GM12878 (cell line): ENCODE measurements around the gene FANCC.

ENCODE experiments used
- BHLHE40 ChIP-seq, 2 experiments: fragments of 450-650 bp in 1 of 2; IDR thresholded peaks; 2 replicates each; pipeline ENCODE4 v1.6.1; 2011 to 2017; ENCODE audit warnings: low read depth in 2 of 2, borderline replicate concordance in 1 of 2, improper control_type of control experiment in 1 of 2, low read length in 1 of 2, mild to moderate bottlenecking in 1 of 2
- CHD2 ChIP-seq: IDR thresholded peaks from 2 replicates; pipeline ENCODE4 v1.6.1; 2011; ENCODE audit warnings: low read depth, low read length, improper control_type of control experiment, borderline replicate concordance
- CREB1 ChIP-seq: IDR thresholded peaks from 2 replicates; pipeline ENCODE4 v1.6.1; 2012; ENCODE audit warnings: low read depth, mild to moderate bottlenecking, inconsistent platforms
- EZH2 ChIP-seq: IDR thresholded peaks from 2 replicates; pipeline ENCODE4 v1.6.1; 2012; ENCODE audit warnings: low read depth, mild to moderate bottlenecking, control low read depth, inconsistent platforms, low read length, borderline replicate concordance; ENCODE audit not compliant: control insufficient read depth
- HDGF ChIP-seq: fragments of 450-650 bp; IDR thresholded peaks from 2 replicates; pipeline ENCODE4 v1.6.1; 2016; ENCODE audit warnings: antibody characterized with exemption
- POLR2AphosphoS5 ChIP-seq: IDR thresholded peaks from 2 replicates; pipeline ENCODE4 v1.6.1; 2011; ENCODE audit warnings: mild to moderate bottlenecking, low read length, inconsistent platforms
- RAD51 ChIP-seq: fragments of 450-650 bp; IDR thresholded peaks from 2 replicates; pipeline ENCODE4 v1.6.1; 2016; ENCODE audit warnings: moderate library complexity, mild to moderate bottlenecking, inconsistent platforms
- SIX5 ChIP-seq: IDR thresholded peaks from 2 replicates; pipeline ENCODE4 v1.6.1; 2011; ENCODE audit warnings: mild to moderate bottlenecking, low read depth, low read length, moderate library complexity; ENCODE audit not compliant: severe bottlenecking
- TBL1XR1 ChIP-seq: IDR thresholded peaks from 2 replicates; pipeline ENCODE4 v1.6.1; 2012; ENCODE audit warnings: low read depth, low read length, improper control_type of control experiment
- TCF7 ChIP-seq: IDR thresholded peaks from 2 replicates; pipeline ENCODE4 v1.6.1; 2014; ENCODE audit warnings: antibody characterized with exemption, borderline replicate concordance
- TF ChIP-seq, protein P1 (sequence below), 3 experiments: IDR thresholded peaks in 2 of 3; conservative IDR thresholded peaks in 1 of 3; 2 replicates each; pipeline ENCODE4 v1.5.1; 2011; ENCODE audit warnings: low read depth in 3 of 3, low read length in 3 of 3, mild to moderate bottlenecking in 3 of 3, control low read depth in 2 of 3, moderate library complexity in 2 of 3, inconsistent platforms in 1 of 3, mixed read lengths in 1 of 3; ENCODE audit not compliant: control insufficient read depth in 2 of 3, insufficient read depth in 1 of 3; ENCODE audit errors: extremely low read depth in 1 of 3
- TF ChIP-seq, protein P2 (sequence below): fragments of 450-650 bp; IDR thresholded peaks from 2 replicates; pipeline ENCODE4 v1.6.1; 2018; ENCODE audit warnings: borderline replicate concordance, mild to moderate bottlenecking; ENCODE audit not compliant: partially characterized antibody
- TF ChIP-seq, protein P3 (sequence below): fragments of 450-650 bp; IDR thresholded peaks from 2 replicates; pipeline ENCODE4 v1.6.1; 2017; ENCODE audit warnings: mild to moderate bottlenecking
- TF ChIP-seq, protein P4 (sequence below): fragments of 150-350 bp; IDR thresholded peaks from 2 replicates; pipeline ENCODE4 v1.6.1; 2016; ENCODE audit warnings: low read depth, low read length

DNA sequence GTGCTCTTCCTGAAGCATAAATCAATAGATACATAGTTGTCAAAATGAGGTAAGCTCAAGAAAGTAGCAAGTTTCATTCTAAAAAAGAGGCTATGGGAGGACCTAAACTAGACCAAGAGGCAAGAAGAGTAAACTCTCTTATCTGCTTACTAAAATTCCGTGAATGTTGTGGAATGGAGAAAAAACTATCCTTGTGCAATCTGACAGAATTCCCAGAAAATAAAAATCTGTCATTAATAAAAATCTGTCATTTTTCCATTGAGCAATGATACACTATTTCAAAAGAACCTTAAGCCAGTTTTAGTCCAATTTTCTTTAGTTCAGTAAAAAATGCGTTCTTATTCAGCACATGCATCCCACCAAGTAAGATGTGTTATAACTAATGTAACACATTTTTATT lies 15.9 kb upstream of the FANCC start:
- TF ChIP-seq BHLHE40 (IDR thresholded peaks at IDR 0.05; ENCODE audit: borderline replicate concordance in 1 of 2, low read depth in 2 of 2, low read length in 1 of 2) = no peak
- TF ChIP-seq RAD51 = no peak
- TF ChIP-seq, protein P1, sequence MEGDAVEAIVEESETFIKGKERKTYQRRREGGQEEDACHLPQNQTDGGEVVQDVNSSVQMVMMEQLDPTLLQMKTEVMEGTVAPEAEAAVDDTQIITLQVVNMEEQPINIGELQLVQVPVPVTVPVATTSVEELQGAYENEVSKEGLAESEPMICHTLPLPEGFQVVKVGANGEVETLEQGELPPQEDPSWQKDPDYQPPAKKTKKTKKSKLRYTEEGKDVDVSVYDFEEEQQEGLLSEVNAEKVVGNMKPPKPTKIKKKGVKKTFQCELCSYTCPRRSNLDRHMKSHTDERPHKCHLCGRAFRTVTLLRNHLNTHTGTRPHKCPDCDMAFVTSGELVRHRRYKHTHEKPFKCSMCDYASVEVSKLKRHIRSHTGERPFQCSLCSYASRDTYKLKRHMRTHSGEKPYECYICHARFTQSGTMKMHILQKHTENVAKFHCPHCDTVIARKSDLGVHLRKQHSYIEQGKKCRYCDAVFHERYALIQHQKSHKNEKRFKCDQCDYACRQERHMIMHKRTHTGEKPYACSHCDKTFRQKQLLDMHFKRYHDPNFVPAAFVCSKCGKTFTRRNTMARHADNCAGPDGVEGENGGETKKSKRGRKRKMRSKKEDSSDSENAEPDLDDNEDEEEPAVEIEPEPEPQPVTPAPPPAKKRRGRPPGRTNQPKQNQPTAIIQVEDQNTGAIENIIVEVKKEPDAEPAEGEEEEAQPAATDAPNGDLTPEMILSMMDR (IDR thresholded peaks at IDR 0.05 in 2 of 3, conservative IDR thresholded peaks at IDR 0.05 in 1 of 3; ENCODE audit: control insufficient read depth in 2 of 3, extremely low read depth in 1 of 3, insufficient read depth in 1 of 3, low read depth in 3 of 3, low read length in 3 of 3) = no peak
- TF ChIP-seq, protein P2, sequence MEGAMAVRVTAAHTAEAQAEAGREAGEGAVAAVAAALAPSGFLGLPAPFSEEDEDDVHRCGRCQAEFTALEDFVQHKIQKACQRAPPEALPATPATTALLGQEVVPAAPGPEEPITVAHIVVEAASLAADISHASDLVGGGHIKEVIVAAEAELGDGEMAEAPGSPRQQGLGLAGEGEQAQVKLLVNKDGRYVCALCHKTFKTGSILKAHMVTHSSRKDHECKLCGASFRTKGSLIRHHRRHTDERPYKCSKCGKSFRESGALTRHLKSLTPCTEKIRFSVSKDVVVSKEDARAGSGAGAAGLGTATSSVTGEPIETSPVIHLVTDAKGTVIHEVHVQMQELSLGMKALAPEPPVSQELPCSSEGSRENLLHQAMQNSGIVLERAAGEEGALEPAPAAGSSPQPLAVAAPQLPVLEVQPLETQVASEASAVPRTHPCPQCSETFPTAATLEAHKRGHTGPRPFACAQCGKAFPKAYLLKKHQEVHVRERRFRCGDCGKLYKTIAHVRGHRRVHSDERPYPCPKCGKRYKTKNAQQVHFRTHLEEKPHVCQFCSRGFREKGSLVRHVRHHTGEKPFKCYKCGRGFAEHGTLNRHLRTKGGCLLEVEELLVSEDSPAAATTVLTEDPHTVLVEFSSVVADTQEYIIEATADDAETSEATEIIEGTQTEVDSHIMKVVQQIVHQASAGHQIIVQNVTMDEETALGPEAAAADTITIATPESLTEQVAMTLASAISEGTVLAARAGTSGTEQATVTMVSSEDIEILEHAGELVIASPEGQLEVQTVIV = no peak
- TF ChIP-seq CREB1 = no peak
- TF ChIP-seq CHD2 = no peak
- TF ChIP-seq HDGF = no peak
- TF ChIP-seq POLR2AphosphoS5 = no peak
- no peak for TF ChIP-seq TBL1XR1
- TF ChIP-seq TCF7 = no peak
- TF ChIP-seq, protein P3, sequence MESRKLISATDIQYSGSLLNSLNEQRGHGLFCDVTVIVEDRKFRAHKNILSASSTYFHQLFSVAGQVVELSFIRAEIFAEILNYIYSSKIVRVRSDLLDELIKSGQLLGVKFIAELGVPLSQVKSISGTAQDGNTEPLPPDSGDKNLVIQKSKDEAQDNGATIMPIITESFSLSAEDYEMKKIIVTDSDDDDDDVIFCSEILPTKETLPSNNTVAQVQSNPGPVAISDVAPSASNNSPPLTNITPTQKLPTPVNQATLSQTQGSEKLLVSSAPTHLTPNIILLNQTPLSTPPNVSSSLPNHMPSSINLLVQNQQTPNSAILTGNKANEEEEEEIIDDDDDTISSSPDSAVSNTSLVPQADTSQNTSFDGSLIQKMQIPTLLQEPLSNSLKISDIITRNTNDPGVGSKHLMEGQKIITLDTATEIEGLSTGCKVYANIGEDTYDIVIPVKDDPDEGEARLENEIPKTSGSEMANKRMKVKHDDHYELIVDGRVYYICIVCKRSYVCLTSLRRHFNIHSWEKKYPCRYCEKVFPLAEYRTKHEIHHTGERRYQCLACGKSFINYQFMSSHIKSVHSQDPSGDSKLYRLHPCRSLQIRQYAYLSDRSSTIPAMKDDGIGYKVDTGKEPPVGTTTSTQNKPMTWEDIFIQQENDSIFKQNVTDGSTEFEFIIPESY = no peak
- TF ChIP-seq EZH2 = no peak
- TF ChIP-seq, protein P4, sequence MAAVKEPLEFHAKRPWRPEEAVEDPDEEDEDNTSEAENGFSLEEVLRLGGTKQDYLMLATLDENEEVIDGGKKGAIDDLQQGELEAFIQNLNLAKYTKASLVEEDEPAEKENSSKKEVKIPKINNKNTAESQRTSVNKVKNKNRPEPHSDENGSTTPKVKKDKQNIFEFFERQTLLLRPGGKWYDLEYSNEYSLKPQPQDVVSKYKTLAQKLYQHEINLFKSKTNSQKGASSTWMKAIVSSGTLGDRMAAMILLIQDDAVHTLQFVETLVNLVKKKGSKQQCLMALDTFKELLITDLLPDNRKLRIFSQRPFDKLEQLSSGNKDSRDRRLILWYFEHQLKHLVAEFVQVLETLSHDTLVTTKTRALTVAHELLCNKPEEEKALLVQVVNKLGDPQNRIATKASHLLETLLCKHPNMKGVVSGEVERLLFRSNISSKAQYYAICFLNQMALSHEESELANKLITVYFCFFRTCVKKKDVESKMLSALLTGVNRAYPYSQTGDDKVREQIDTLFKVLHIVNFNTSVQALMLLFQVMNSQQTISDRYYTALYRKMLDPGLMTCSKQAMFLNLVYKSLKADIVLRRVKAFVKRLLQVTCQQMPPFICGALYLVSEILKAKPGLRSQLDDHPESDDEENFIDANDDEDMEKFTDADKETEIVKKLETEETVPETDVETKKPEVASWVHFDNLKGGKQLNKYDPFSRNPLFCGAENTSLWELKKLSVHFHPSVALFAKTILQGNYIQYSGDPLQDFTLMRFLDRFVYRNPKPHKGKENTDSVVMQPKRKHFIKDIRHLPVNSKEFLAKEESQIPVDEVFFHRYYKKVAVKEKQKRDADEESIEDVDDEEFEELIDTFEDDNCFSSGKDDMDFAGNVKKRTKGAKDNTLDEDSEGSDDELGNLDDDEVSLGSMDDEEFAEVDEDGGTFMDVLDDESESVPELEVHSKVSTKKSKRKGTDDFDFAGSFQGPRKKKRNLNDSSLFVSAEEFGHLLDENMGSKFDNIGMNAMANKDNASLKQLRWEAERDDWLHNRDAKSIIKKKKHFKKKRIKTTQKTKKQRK = no peak
- TF ChIP-seq SIX5 = no peak
